ENCODE data around the gene CCDC136.

The CCDC136 gene

GRCh38 chr7:128846781-128847444, 55.1 kb downstream of the CCDC136 start:
- no peak for DNase-seq

DNA sequence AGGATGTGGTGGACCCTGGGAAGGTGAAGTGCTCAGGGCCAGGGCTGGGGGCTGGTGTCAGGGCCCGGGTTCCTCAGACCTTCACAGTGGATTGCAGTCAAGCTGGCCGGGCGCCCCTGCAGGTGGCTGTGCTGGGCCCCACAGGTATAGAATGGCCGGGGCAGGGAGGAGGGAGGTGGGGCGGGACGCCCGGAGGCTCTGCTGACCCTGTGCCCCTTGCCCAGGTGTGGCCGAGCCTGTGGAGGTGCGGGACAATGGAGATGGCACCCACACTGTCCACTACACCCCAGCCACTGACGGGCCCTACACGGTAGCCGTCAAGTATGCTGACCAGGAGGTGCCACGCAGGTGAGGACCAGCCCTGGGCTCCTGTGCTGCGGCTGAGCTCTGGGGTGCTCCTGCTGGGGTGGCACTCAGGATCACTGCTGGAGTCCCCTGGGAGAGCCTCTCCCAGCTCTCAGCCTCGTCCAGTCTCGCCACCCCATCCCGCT, 56.0 kb downstream of the CCDC136 start:
- no peak for DNase-seq

DNA sequence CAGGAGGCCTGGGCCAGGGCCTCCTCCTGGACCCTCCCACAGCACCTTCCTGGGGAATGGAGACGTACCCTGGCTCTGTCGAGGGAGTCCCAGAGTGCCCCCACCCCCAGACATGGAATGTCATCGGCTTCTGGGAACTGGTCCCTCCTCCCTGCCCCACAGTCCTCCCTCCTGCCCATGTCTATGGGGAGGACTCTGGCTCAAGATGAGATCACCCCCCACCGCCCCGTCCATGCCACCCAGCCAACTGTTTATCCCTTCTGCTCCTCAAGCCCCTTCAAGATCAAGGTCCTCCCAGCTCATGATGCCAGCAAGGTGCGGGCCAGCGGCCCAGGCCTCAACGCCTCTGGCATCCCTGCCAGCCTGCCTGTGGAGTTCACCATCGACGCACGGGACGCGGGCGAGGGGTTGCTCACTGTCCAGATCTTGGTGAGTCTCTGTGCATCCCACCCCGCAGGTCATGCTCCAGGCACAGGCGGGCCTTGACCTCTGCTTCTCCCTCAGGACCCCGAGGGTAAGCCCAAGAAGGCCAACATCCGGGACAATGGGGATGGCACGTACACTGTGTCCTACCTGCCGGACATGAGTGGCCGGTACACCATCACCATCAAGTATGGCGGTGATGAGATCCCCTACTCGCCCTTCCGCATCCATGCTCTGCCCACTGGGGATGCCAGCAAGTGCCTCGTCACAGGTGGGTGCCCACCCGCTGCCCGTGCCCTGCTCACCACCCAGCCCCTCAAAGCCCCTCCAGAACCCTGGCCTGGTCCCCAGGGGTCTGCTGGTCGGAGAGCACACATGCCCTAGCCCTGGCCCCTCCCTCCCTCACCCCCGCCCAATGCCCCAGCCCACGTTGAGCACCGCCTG, 56.8 kb downstream of the CCDC136 start:
- DNase-seq, result no peak

- no peak for DNase-seq
Measured at GRCh38 chr7:128849156-128849515, 57.4 kb downstream of the CCDC136 start.

- DNase-seq, result no peak
Measured at GRCh38 chr7:128849804-128850490, 58.2 kb downstream of the CCDC136 start.

DNA sequence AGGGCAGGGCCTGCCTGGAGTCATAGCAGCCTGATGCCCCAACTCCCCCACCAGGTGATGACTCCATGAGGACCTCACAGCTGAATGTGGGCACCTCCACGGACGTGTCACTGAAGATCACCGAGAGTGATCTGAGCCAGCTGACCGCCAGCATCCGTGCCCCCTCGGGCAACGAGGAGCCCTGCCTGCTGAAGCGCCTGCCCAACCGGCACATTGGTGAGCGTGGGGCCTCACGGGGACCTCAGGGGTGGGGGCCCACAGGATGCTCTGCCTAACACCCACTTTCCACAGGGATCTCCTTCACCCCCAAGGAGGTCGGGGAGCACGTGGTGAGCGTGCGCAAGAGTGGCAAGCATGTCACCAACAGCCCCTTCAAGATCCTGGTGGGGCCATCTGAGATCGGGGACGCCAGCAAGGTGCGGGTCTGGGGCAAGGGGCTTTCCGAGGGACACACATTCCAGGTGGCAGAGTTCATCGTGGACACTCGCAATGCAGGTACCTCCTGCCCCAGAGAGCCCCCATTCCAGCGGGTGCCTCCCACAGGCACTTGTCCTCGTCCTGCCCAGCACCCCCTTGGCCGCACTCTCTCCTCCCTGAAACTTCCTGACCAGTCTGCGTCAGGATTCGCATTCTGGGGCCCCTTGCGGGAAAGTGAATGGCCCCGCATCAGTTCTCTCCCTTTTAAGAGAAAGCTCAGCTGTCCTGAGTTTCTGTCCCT, 60.9 kb downstream of the CCDC136 start:
- no peak for DNase-seq

DNA sequence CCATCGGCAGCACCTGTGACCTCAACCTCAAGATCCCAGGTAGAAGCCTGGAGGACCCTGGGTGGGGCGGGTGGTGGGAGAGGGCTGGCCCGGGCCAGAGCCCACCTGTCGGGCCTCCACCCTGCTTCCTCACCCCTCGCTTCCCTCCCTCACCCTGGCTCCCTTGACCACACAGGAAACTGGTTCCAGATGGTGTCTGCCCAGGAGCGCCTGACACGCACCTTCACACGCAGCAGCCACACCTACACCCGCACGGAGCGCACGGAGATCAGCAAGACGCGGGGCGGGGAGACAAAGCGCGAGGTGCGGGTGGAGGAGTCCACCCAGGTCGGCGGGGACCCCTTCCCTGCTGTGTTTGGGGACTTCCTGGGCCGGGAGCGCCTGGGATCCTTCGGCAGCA, 62.0 kb downstream of the CCDC136 start:
- no peak for DNase-seq

DNA sequence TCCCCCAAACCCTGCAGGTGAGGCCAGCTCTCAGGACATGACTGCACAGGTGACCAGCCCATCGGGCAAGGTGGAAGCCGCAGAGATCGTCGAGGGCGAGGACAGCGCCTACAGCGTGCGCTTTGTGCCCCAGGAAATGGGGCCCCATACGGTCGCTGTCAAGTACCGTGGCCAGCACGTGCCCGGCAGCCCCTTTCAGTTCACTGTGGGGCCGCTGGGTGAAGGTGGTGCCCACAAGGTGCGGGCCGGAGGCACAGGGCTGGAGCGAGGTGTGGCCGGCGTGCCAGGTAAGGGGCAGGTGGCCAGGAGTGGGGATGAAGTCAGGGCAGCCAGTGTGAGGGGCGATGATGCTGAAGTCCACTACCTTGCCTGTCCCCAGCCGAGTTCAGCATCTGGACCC, 62.6 kb downstream of the CCDC136 start:
- no peak for DNase-seq

- no peak for DNase-seq
Measured at GRCh38 chr7:128855559-128855958, 63.8 kb downstream of the CCDC136 start.

GRCh38 chr7:128856001-128856718, 64.4 kb downstream of the CCDC136 start:
- DNase-seq, result no peak

GRCh38 chr7:128858380-128859231, 66.8 kb downstream of the CCDC136 start:
- DNase-seq, result no peak

DNA sequence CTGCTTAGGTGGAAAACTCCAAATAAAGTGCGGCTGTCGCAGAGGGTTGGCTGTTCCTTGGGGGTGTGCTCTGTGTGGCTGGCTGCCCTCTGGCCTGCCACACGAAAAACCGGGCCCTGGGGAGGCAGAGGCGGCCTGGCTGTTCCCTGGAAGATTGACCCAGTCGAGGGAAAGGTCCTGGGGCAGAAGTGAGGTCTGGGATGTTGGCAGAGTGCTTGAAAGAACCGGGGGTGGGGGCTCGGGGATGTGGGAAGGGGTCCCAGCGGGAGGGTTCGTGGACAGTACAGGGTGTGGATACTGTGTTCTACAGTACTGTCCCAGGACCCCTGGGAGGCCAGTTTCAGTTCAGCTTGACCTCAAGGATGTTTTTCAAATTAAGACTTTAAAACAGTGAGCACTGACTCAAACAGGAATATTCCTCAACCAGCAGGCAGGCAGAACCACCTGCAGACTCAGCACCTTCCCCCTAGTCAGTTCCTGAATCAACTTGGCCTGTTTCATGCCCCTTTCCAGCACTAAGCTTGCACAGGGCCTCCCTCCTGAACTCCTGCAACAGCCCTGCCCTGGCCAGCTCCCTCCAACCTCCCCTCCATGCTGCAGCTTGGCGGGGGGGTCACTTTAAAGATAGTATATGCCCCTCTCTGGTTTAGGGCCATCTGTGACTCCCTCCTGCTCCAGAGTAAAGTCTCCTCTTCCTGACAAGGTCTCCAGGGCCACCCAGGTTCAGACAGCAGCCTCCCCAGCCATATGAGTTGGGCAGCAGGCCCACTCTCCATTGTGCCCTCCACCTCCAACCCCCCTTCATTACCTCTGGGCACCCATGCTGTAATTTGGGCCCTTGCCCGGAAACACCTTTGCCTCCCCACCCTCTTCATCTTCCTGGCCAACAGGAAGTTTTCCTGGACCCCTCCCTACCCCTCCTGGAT, 67.7 kb downstream of the CCDC136 start:
- no peak for DNase-seq

DNA sequence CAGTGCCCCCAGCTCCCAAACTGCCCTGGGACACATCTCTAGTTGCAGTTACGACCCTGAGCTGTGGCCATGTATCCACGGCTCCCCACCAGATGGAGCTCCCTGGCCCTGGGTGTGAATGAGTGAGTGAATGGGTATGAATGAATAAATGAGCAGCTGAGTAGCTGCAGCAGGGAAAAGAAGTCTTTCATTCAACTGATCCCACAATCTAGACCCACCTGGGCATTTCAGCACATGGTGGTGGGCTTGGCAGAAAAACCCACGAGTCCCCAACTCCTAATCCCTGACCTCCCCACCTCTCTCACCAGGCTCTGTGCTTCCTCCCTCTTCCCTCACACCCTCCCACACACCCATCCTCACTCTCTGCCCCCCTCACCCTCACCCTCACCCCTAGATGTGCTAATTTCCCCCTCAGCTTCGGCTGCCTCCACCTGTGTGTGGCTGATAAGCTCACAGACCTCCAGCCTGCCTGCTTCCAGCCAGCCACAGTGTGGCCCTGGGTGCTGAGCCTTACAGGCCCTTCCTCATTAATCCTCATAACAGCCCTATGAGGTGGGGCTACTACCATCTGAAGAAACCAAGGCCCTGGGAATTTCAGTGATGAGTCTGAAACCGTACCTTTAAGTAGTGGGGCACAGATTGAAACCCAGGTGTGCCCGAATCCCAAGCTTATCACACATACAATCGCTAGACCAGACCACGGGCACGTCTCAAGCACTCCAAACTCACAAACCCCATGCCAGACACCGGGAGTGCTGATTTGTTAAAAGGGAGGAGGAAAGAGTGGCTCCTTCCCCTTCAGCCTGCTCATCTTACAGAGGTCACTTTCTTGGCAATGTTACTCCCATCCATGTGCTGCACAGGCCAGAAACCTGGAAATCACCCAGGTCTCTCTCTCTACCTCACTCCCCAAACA, 68.6 kb downstream of the CCDC136 start:
- no peak for DNase-seq

DNA sequence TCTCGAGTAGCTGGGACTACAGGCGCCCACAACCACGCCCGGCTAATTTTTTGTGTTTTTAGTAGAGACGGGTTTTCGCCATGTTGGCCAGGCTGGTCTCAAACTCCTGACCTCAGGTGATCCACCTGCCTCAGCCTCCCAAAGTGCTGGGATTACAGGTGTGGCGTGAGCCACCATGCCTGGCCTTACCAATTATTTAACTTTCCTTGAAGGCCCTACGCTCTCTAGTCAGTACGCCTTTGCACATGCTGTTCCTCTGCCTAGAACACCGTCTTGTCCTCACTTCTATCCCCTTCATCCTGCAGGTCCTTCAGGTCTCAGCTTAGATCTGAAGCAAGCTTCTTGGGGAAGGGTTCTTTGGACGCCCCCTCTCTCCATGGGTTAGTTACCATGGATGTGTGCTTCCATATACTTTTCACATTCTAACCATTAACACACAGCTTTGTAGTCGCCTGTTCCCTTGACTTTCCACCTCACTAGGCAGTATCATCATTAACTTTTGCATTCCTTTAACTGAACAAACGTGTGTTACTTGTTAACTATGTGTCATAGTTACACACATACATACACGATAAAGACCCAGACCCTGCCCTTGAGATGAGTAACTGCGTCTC, 70.3 kb downstream of the CCDC136 start:
- no peak for DNase-seq

DNA sequence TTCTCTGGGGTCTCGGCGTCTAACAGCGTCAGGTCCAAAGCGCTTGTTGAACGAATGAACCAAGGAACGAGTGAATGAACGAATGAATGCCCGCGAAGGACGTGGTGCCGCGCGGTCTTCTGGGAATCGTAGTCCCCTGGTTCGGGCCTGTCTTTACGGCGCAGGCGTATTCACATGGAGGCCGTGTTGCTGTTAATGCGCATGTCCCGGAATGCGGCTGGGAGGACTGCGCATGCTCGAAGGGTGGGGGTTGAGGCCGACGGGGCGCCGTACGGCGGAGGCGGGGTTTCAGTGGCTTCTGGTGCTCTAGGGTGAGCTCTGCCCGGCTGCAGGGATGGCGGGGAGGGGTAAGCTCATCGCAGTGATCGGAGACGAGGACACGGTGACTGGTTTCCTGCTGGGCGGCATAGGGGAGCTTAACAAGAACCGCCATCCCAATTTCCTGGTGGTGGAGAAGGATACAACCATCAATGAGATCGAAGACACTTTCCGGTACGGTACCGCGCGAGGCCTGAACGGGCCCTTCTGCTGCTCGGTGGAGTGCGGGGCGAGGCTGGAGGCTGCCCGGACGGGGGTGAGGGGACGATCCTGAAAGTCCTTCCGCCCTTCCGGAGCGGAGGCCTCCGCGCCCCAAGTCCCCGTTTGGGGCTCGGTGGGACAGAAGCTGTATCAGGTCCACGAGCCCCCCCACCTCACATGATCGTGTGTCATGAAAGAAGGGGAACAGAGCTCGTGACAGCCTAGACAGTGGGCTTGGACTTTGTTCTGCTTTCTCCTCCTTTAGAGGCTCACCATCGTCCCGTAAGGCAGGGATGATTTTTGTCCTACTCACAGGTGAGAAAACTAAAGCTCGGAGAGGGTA, 71.0 kb downstream of the CCDC136 start, which contains the start of gene ATP6V1F:
ATP6V1F (plus strand) TSS at position 286 of the 862 bp plus-strand sequence; CDS start at position 335, 49 bp downstream.
- peak; percentile 99 for DNase-seq

DNA sequence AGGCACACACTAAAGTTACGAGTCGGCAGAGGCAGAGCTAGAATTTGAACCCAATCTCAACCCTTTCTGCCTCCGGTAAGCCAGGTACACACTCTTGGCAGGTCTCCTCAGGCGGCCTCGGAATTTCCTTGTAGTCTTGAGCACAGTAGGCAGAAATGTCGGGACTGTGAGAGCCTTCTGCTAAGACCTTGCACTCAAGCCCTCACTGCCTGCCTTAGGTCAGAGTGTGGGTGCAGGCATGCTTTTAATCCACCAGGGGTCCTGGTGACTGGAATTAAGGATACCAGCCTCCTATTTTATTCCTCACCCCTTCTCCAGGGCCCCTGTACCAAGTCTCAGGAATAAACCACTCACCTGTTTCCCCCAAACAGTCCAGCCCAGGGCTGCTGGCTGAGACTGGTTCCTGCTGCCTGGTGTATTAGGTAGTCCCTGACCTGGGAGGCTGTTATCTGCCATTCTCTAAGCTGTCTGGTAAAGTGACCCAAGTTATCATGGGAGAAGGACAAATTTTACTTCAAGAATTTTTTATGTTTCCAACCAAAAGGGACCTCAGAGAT, 71.7 kb downstream of the CCDC136 start:
- DNase-seq, result peak; percentile 25

GRCh38 chr7:128865303-128865702, 73.5 kb downstream of the CCDC136 start:
- DNase-seq, result no peak

Data from effector CD4-positive, alpha-beta T cell (primary cell).